DOHH2 (cell line): Measurements from ENCODE around the gene KPNA1.

Source experiments
- H3F3A ChIP-seq: fragments of 200-600 bp; sonication (generic), shearing (Covaris generic); 2 replicates; pipeline ENCODE4 v1.6.0; 2016; ENCODE audit warnings: antibody characterized with exemption, mild to moderate bottlenecking; ENCODE audit not compliant: control insufficient read depth, insufficient read depth
- H3K27ac ChIP-seq: fragments of 200-600 bp; sonication (generic); 2 replicates; pipeline ENCODE4 v1.5.1; 2014; ENCODE audit warnings: low read depth, mild to moderate bottlenecking, low read length, moderate library complexity
- H3K27me3 ChIP-seq: fragments of 200-600 bp; sonication (generic); 2 replicates; pipeline ENCODE4 v1.6.1; 2014; ENCODE audit warnings: mild to moderate bottlenecking, low read length, mixed read lengths; ENCODE audit not compliant: control insufficient read depth
- H3K36me3 ChIP-seq: fragments of 200-600 bp; sonication (generic); 2 replicates; pipeline ENCODE4 v1.6.1; 2014; ENCODE audit warnings: mild to moderate bottlenecking, low read length, moderate library complexity, mixed read lengths; ENCODE audit not compliant: control insufficient read depth
- H3K4me1 ChIP-seq: fragments of 200-600 bp; sonication (generic); 2 replicates; pipeline ENCODE4 v1.6.1; 2014; ENCODE audit warnings: mild to moderate bottlenecking, low read length, mixed read lengths; ENCODE audit not compliant: control insufficient read depth
- H3K4me2 ChIP-seq: fragments of 200-600 bp; sonication (generic); 2 replicates; pipeline ENCODE4 v1.6.0; 2014; ENCODE audit warnings: mild to moderate bottlenecking, low read length, moderate library complexity
- H3K4me3 ChIP-seq: fragments of 200-600 bp; sonication (generic); 2 replicates; pipeline ENCODE4 v1.5.1; 2014; ENCODE audit warnings: mild to moderate bottlenecking, low read length, mixed read lengths
- H3K79me2 ChIP-seq: fragments of 200-600 bp; sonication (generic); 2 replicates; pipeline ENCODE4 v1.6.1; 2014; ENCODE audit warnings: mild to moderate bottlenecking, low read length, mixed read lengths; ENCODE audit not compliant: control insufficient read depth
- H3K9me2 ChIP-seq: fragments of 200-600 bp; sonication (generic); replicated peaks from 2 replicates; pipeline ENCODE4 v1.6.1; 2014; ENCODE audit warnings: mild to moderate bottlenecking, low read length, mixed read lengths; ENCODE audit not compliant: control insufficient read depth
- H3K9me3 ChIP-seq: fragments of 200-600 bp; sonication (generic); 2 replicates; pipeline ENCODE4 v1.6.1; 2014; ENCODE audit warnings: antibody characterized with exemption, low read length, mixed read lengths; ENCODE audit not compliant: control insufficient read depth, insufficient read depth
- H4K20me1 ChIP-seq: fragments of 200-600 bp; sonication (generic); 2 replicates; pipeline ENCODE4 v1.6.0; 2014; ENCODE audit warnings: low read depth, mild to moderate bottlenecking, antibody characterized with exemption, low read length, moderate library complexity; ENCODE audit not compliant: control insufficient read depth, insufficient read depth
- CTCF ChIP-seq: fragments of 200-600 bp; sonication (generic); IDR thresholded peaks from one replicate; pipeline ENCODE4 v1.5.1; 2014; ENCODE audit warnings: antibody characterized with exemption, mild to moderate bottlenecking, low read depth, low read length; ENCODE audit not compliant: poor library complexity, severe bottlenecking
- EZH2phosphoT487 ChIP-seq: fragments of 200-600 bp; sonication (generic); IDR thresholded peaks from 2 replicates; pipeline ENCODE4 v1.6.1; 2017; ENCODE audit warnings: borderline replicate concordance, mild to moderate bottlenecking, antibody characterized with exemption, low read length, moderate library complexity, mixed read lengths

Gene KPNA1

GRCh38 chr3:122415762-122416654, 98.7 kb downstream of the KPNA1 start, which contains the start of gene WDR5B:
TSS of gene WDR5B (minus strand) at chr3:122416062. CDS start at chr3:122415528, 534 bp downstream.
- Histone ChIP-seq H3K79me2 (peaks cover 65% of the 10 kb centered on the region), H3K4me2 (peak within 1 kb of the TSS; percentile 71), H3K4me1 (peaks cover 36% of the 10 kb centered on the region), H3F3A (peaks cover 14% of the 10 kb centered on the region), H3K9me3 (no peaks in the 10 kb centered on the region), H4K20me1 (no peaks in the 10 kb centered on the region), H3K36me3 (peaks cover 34% of the 10 kb centered on the region), H3K27ac (peak within 1 kb of the TSS; percentile 77), H3K9me2 (no peaks in the 10 kb centered on the region), H3K27me3 (no peaks in the 10 kb centered on the region), H3K4me3 (peak within 1 kb of the TSS; percentile 81)
- TF ChIP-seq EZH2phosphoT487, result no peak
- no peak for TF ChIP-seq CTCF

DNA sequence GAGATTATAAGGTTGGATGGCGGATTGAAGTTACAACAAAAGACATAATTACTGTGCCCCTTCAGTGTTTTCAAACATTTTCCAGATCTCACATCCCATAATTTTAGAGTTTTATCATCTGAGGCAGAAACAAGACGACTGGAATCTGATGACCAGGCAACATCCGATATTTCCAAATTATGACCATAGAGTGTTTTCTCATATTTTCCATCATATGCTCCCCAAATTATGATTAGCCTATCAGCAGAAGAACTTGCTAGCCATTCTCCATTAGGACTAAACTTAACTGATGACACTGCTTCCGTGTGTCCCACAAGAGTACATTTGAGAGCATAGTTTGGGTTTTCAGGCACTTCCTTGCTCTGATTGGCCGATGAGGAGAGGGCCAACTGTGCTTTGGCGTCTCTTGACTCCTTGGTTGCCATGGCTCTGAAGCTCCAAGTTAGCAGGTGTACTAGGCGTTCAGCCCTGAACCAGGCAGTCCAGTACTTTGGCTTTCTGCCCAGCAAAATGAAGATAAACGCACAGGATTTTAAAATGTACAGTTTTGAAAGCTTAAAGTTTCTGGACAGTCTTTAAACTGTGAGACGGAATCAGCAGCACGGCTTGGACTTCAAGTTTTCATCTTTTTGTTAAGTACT, 99.5 kb downstream of the KPNA1 start:
- Histone ChIP-seq H3K9me3 (no peaks in the 10 kb centered on the region), H3K27ac (peak overlapping the region; percentile 77)

GRCh38 chr3:122414391-122414790, 100.3 kb downstream of the KPNA1 start:
- TF ChIP-seq EZH2phosphoT487, result no peak
- TF ChIP-seq CTCF, result no peak
- H3K36me3 ChIP-seq, result peaks cover 50% of the 10 kb centered on the region
- H3K4me2 ChIP-seq, result peak overlapping the region; percentile 71
- H3K79me2 ChIP-seq, result peaks cover 72% of the 10 kb centered on the region
- no peaks in the 10 kb centered on the region for H4K20me1 ChIP-seq
- no peaks in the 10 kb centered on the region for H3K9me2 ChIP-seq
- H3K27ac ChIP-seq, result no peak overlapping the region
- H3K4me3 ChIP-seq, result peak overlapping the region; percentile 81
- H3K4me1 ChIP-seq, result peaks cover 36% of the 10 kb centered on the region
- H3K9me3 ChIP-seq, result no peaks in the 10 kb centered on the region
- H3F3A ChIP-seq, result peaks cover 10% of the 10 kb centered on the region
- no peaks in the 10 kb centered on the region for H3K27me3 ChIP-seq

More for the DNA sequence above, 99.5 kb downstream of the KPNA1 start:
- Histone ChIP-seq H3K4me1 (peaks cover 33% of the 10 kb centered on the region), H3K79me2 (peaks cover 70% of the 10 kb centered on the region), H3K27me3 (no peaks in the 10 kb centered on the region), H3K9me2 (no peaks in the 10 kb centered on the region), H3K4me3 (peak overlapping the region; percentile 81), H3F3A (peaks cover 11% of the 10 kb centered on the region), H3K36me3 (peaks cover 42% of the 10 kb centered on the region), H4K20me1 (no peaks in the 10 kb centered on the region), H3K4me2 (peak overlapping the region; percentile 71)
- TF ChIP-seq EZH2phosphoT487 (no peak), CTCF (no peak)
